ENCODE results near the gene NELFCD.
A peak's percentile ranks its signal among the peaks of the same experiment; 100 is the strongest.

- no peak for TF ChIP-seq CTCF (IDR thresholded peaks at IDR 0.05)
- TF ChIP-seq POLR2AphosphoS5 (IDR thresholded peaks at IDR 0.05; ENCODE audit: insufficient read depth in 1 of 2, low read depth in 1 of 2) = peak; percentile 18 to 97
- peak in 1 of 2 donors; percentile 74 for TF ChIP-seq POLR2A (IDR thresholded peaks at IDR 0.05)
These were observed 51.1 kb downstream of the NELFCD start, which contains the start of gene ATP5F1E for GRCh38 chr20:59032023-59032712.
